Measurements from ENCODE around the gene P2RY8.

GRCh38 chrX:1455948-1456280 lies 81.1 kb downstream of the P2RY8 start:
- TF ChIP-seq RAD21 (IDR thresholded peaks at IDR 0.05; ENCODE audit: low read length), result no peak
- no peak for TF ChIP-seq CEBPB (IDR thresholded peaks at IDR 0.05; ENCODE audit: low read depth, low read length)
- TF ChIP-seq, protein P1, sequence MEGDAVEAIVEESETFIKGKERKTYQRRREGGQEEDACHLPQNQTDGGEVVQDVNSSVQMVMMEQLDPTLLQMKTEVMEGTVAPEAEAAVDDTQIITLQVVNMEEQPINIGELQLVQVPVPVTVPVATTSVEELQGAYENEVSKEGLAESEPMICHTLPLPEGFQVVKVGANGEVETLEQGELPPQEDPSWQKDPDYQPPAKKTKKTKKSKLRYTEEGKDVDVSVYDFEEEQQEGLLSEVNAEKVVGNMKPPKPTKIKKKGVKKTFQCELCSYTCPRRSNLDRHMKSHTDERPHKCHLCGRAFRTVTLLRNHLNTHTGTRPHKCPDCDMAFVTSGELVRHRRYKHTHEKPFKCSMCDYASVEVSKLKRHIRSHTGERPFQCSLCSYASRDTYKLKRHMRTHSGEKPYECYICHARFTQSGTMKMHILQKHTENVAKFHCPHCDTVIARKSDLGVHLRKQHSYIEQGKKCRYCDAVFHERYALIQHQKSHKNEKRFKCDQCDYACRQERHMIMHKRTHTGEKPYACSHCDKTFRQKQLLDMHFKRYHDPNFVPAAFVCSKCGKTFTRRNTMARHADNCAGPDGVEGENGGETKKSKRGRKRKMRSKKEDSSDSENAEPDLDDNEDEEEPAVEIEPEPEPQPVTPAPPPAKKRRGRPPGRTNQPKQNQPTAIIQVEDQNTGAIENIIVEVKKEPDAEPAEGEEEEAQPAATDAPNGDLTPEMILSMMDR (conservative IDR thresholded peaks at IDR 0.05; ENCODE audit: low read depth, low read length), result no peak
